HCT116 (cell line): ENCODE measurements around the gene DENND1A. TPM values are rescaled to one million over a fixed set of nuclear protein-coding genes. Genes with fewer than 3 reads are reported as not detected.

Experiments used
- ATAC-seq: fragments of 200-7000 bp; cut with Tn5 transposase; 2 replicates; pipeline ENCODE4 v1.9.1; 2020; ENCODE audit warnings: mild to moderate bottlenecking, moderate library complexity
- BruUV-seq: library from RNA; stranded (reverse); fragments of 400-500 nt; replicated peaks from 2 replicates; lab custom pipeline; 2021; lab: Mats Ljungman, UMichigan
- CTCF ChIA-PET: fragments of 300-600 bp; sonication (Branson Sonifier 250); formaldehyde crosslinking; loops from one replicate; lab custom pipeline; 2021; ENCODE audit warnings: antibody characterized with exemption; lab: Charles Lee
- POLR2A ChIA-PET: fragments of 300-600, 350-600 bp; sonication (Branson Sonifier 250); formaldehyde crosslinking; loops from one replicate; lab custom pipeline; 2021; ENCODE audit warnings: antibody characterized with exemption; lab: Charles Lee
- RAD21 ChIA-PET, 2 experiments: fragments of 300-600 bp; sonication (Branson Sonifier 250); formaldehyde crosslinking; loops; one replicate each; lab custom pipeline; 2023; ENCODE audit warnings: low total read pairs in 2 of 2; ENCODE audit not compliant: uncharacterized antibody in 2 of 2, unreplicated experiment in 2 of 2, low non-redundant PET in 1 of 2; lab: Charles Lee
- DNase-seq: peaks from one replicate; pipeline ENCODE4 v3.0.0-alpha.2; 2010; ENCODE audit warnings: low read depth, low spot score
- H2AFZ ChIP-seq: fragments of 200-600 bp; shearing (Covaris generic), sonication (generic); 2 replicates; pipeline ENCODE4 v1.6.1; 2017; ENCODE audit warnings: low read depth, mixed run types, mixed read lengths, antibody characterized with exemption, low read length; ENCODE audit not compliant: poor library complexity, severe bottlenecking
- H3K27ac ChIP-seq: 2 replicates; pipeline ENCODE4 v1.5.1; 2012; ENCODE audit warnings: low read depth, low read length
- H3K27me3 ChIP-seq: fragments of 200-600 bp; sonication (generic); 2 replicates; pipeline ENCODE4 v1.6.1; 2016; ENCODE audit warnings: mixed run types, low read length, mixed read lengths; ENCODE audit not compliant: insufficient read depth
- H3K36me3 ChIP-seq, 2 experiments: fragments of 200-500 bp in 1 of 2; fragments of 200-600 bp in 1 of 2; sonication (Bioruptor generic) in 1 of 2; sonication (generic) in 1 of 2; 2 replicates each; pipeline versions ENCODE4 v1.5.1 to v1.6.1; 2014 to 2016; ENCODE audit warnings: low read length in 2 of 2, inconsistent platforms in 1 of 2, mixed read lengths in 1 of 2, mixed run types in 1 of 2; ENCODE audit not compliant: insufficient read depth in 2 of 2, control insufficient read depth in 1 of 2
- H3K4me1 ChIP-seq, 2 experiments: fragments of 200-600 bp in 1 of 2; sonication (generic) in 1 of 2; 2 replicates each; pipeline versions ENCODE4 v1.5.1 to v1.6.1; 2012 to 2017; ENCODE audit warnings: low read length in 2 of 2, inconsistent platforms in 1 of 2, mild to moderate bottlenecking in 1 of 2, mixed read lengths in 1 of 2, mixed run types in 1 of 2, moderate library complexity in 1 of 2; ENCODE audit not compliant: insufficient read depth in 2 of 2, control insufficient read depth in 1 of 2
- H3K4me2 ChIP-seq: fragments of 200-600 bp; sonication (generic); 2 replicates; pipeline ENCODE4 v1.6.1; 2017; ENCODE audit warnings: mixed run types, low read length, mixed read lengths
- H3K4me3 ChIP-seq, 2 experiments: fragments of 200-600 bp in 1 of 2; sonication (generic) in 1 of 2; replicated peaks in 1 of 2; 2 replicates each; pipeline ENCODE4 v1.5.1; 2011 to 2016; ENCODE audit warnings: low read length in 2 of 2, control low read depth in 1 of 2, low read depth in 1 of 2, mild to moderate bottlenecking in 1 of 2, mixed read lengths in 1 of 2, mixed run types in 1 of 2
- H3K79me2 ChIP-seq: fragments of 200-600 bp; sonication (generic); 2 replicates; pipeline ENCODE4 v1.6.1; 2017; ENCODE audit warnings: mild to moderate bottlenecking, mixed run types, low read length, moderate library complexity, mixed read lengths; ENCODE audit not compliant: insufficient read depth
- H3K9ac ChIP-seq: fragments of 200-600 bp; sonication (generic); 2 replicates; pipeline ENCODE4 v1.6.1; 2016; ENCODE audit warnings: low read length, mixed read lengths
- H3K9me2 ChIP-seq: fragments of 200-600 bp; sonication (generic), shearing (Covaris generic); 2 replicates; pipeline ENCODE4 v1.6.1; 2017; ENCODE audit warnings: mixed run types, mild to moderate bottlenecking, moderate library complexity; ENCODE audit not compliant: insufficient read depth
- H3K9me3 ChIP-seq, 2 experiments: fragments of 200-500 bp in 1 of 2; fragments of 200-600 bp in 1 of 2; sonication (Bioruptor generic) in 1 of 2; sonication (generic) in 1 of 2; 2 replicates each; pipeline ENCODE4 v1.6.1; 2014 to 2017; ENCODE audit warnings: low read length in 2 of 2, mixed read lengths in 2 of 2, inconsistent platforms in 1 of 2, low read depth in 1 of 2, mild to moderate bottlenecking in 1 of 2, mixed run types in 1 of 2, moderate library complexity in 1 of 2; ENCODE audit not compliant: control insufficient read depth in 1 of 2, insufficient read depth in 1 of 2
- H4K20me1 ChIP-seq: fragments of 200-600 bp; sonication (generic), shearing (Covaris generic); 2 replicates; pipeline ENCODE4 v1.6.1; 2017; ENCODE audit warnings: mixed run types, mild to moderate bottlenecking, moderate library complexity; ENCODE audit not compliant: insufficient read depth
- CBX3 ChIP-seq: IDR thresholded peaks from 2 replicates; pipeline ENCODE4 v1.6.1; 2012; ENCODE audit warnings: low read depth
- CEBPB ChIP-seq: IDR thresholded peaks from 2 replicates; pipeline ENCODE4 v1.6.1; 2012; ENCODE audit warnings: low read depth
- ELF1 ChIP-seq: IDR thresholded peaks from 2 replicates; pipeline ENCODE4 v1.6.1; 2012; ENCODE audit warnings: low read depth, borderline replicate concordance
- EZH2 ChIP-seq: fragments of 200-600 bp; sonication (generic); IDR thresholded peaks from 2 replicates; pipeline ENCODE4 v1.6.1; 2017; ENCODE audit warnings: antibody characterized with exemption, mixed run types
- EZH2phosphoT487 ChIP-seq: fragments of 200-600 bp; IDR thresholded peaks from 2 replicates; pipeline ENCODE4 v1.6.1; 2018; ENCODE audit warnings: antibody characterized with exemption, borderline replicate concordance
- JUND ChIP-seq: IDR thresholded peaks from 2 replicates; pipeline ENCODE4 v1.6.1; 2012
- POLR2AphosphoS5 ChIP-seq: IDR thresholded peaks from 2 replicates; pipeline ENCODE4 v1.6.1; 2011; ENCODE audit warnings: mild to moderate bottlenecking, low read depth, low read length, moderate library complexity
- RAD21 ChIP-seq: IDR thresholded peaks from 2 replicates; pipeline ENCODE4 v1.6.1; 2012; ENCODE audit warnings: low read depth, mild to moderate bottlenecking
- SIN3A ChIP-seq: IDR thresholded peaks from 2 replicates; pipeline ENCODE4 v1.6.1; 2012; ENCODE audit warnings: low read depth
- SP1 ChIP-seq: IDR thresholded peaks from 2 replicates; pipeline ENCODE4 v1.6.1; 2012; ENCODE audit warnings: low read depth
- SRF ChIP-seq: IDR thresholded peaks from 2 replicates; pipeline ENCODE4 v1.6.1; 2012; ENCODE audit warnings: low read depth
- TCF7L2 ChIP-seq: IDR thresholded peaks from 2 replicates; pipeline ENCODE4 v1.7.0; 2011; ENCODE audit warnings: borderline replicate concordance, inconsistent platforms; ENCODE audit not compliant: insufficient read depth, insufficient read length; ENCODE audit errors: extremely low read depth
- YY1 ChIP-seq: IDR thresholded peaks from 2 replicates; pipeline ENCODE4 v1.6.1; 2011; ENCODE audit warnings: low read length, low read depth, moderate library complexity, mild to moderate bottlenecking; ENCODE audit not compliant: insufficient replicate concordance; ENCODE audit errors: extremely low read depth
- ZFX ChIP-seq: fragments of 450-650 bp; IDR thresholded peaks from 2 replicates; pipeline ENCODE4 v1.6.1; 2017
- ZNF274 ChIP-seq: fragments of 200-500 bp; sonication (Bioruptor generic); IDR thresholded peaks from 2 replicates; pipeline ENCODE4 v1.6.1; 2014; ENCODE audit warnings: mild to moderate bottlenecking, low read depth, low read length, inconsistent platforms
- intact Hi-C: fragments of 100-400 bp; cut with micrococcal nuclease; formaldehyde crosslinking; loops from 2 replicates; pipeline ENCODE4 v1.10.0; 2022
- total RNA-seq: library from RNA; stranded (reverse); gene quantifications from one replicate; pipeline ENCODE4 v1.2.1, GENCODE V29; 2021; ENCODE audit not compliant: unreplicated experiment
- TF ChIP-seq, protein P1 (sequence below): IDR thresholded peaks from 2 replicates; pipeline ENCODE4 v1.6.1; 2012; ENCODE audit warnings: low read depth
- TF ChIP-seq, protein P2 (sequence below), 3 experiments: fragments of 200-600 bp in 1 of 3; sonication (generic) in 1 of 3; IDR thresholded peaks in 2 of 3; conservative IDR thresholded peaks in 1 of 3; 2 replicates each; pipeline ENCODE4 v1.5.1; 2012 to 2017; ENCODE audit warnings: low read depth in 2 of 3, low read length in 2 of 3, antibody characterized with exemption in 1 of 3, borderline replicate concordance in 1 of 3, control low read depth in 1 of 3, mild to moderate bottlenecking in 1 of 3, mixed read lengths in 1 of 3, mixed run types in 1 of 3, moderate library complexity in 1 of 3; ENCODE audit not compliant: insufficient read depth in 1 of 3
- TF ChIP-seq, protein P3 (sequence below): IDR thresholded peaks from 2 replicates; pipeline ENCODE4 v1.6.1; 2012

The DENND1A gene
- total RNA-seq, 1 experiment from 2014 or later, result 33.0 TPM

DNA sequence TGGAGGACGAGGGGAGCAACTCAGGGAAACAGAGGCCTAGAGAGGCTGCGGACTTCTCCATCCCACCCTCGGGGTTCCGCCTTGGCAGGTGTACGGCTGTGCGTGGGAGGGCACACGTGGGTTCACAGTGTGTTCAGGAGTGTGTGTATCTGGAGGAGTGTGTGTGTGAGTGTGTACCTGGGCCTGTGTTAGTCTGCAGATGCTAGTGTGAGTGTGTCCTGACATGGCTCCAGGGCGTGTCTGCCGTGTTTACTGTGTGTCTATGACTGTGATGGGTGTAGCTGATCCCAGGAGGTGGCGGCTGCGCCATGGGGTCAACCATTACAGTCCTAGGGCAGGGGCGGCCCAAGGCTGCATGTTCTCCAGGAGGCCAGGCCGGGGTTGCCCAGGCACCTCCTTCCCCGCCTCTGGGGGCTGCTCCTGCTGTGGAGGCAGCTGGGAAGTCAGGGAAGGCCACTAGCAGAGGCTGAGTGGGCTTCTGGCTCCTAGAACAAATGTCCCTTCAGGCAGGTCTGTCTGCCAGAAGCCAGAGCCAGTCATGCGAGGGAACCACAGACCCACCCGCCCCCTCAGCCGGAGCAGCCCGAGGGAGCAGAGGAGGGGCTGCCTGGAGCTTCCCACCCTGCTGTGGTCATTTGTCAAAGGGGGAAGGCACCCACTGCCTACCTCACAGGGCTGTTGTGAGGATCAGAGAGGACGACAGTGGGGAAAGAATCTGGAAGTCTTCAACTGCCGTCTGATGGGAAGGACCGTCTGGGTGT is 552.5 kb downstream of the DENND1A start (continued):
- no peak for TF ChIP-seq ZNF274
- TF ChIP-seq EZH2phosphoT487, result no peak
- TF ChIP-seq TCF7L2, result no peak

DNA sequence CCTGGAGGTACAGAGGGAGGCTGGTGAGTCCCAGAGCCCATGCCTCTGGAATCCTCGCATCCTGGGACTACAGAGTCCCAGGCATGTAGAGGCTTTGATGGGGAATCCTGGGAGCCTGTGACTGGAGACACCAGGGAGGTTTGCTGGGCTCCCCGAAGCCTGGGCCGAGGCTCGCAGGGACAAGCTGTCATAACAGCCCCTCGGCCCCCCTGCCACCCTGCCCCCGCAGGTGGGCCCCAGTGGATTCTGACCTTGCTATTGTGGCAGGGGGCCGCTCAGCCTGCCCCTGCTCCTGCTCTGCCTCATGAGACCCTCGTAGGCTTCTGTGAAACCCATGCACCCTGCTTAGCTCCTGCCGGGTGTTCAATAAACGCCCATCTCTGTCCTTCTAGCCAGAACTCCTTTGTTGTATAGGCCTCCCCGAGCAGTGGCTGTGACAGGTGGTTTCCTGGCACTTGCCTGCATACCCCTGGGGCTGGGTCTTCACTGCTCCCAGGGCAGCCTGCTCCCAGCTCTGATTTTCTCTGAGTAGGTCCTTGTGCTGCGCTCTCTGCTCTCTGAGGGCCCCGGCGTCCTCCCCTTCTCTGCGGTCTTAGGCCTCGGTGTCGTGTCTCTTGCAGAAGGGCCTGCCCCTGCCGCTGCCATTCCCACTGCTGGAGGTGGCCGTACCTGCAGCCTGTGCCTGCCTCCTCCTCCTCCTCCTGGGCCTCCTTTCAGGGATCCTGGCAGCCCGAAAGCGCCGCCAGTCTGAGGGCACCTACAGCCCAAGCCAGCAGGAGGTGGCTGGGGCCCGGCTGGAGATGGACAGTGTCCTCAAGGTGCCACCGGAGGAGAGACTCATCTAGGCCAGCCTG is 553.5 kb downstream of the DENND1A start:
- H3K4me2 ChIP-seq, result peak overlapping the region; percentile 41
- no peaks in the 10 kb centered on the region for H3K79me2 ChIP-seq
- H3K4me1 ChIP-seq, result peaks cover 15 to 16% of the 10 kb centered on the region in 2 experiments
- H3K9me2 ChIP-seq, result no peaks in the 10 kb centered on the region
- no peak overlapping the region for H3K4me3 ChIP-seq
- no peak overlapping the region for H2AFZ ChIP-seq
- no peak for DNase-seq
- POLR2A ChIA-PET, result no interaction called here
- RAD21 ChIA-PET, result no interaction called here
- no TSS peak for BruUV-seq
- no peaks in the 10 kb centered on the region for H3K27me3 ChIP-seq
- no peaks in the 10 kb centered on the region for H3K9me3 ChIP-seq
- ATAC-seq, result peak; percentile 41
- H4K20me1 ChIP-seq, result no peaks in the 10 kb centered on the region
- no peak overlapping the region; the same call in 1 of the 2 replicates for H3K27ac ChIP-seq
- CTCF ChIA-PET, result no interaction called here
- intact Hi-C loops, result no loop called here
- no peaks in the 10 kb centered on the region for H3K36me3 ChIP-seq
- no peak overlapping the region for H3K9ac ChIP-seq
- TF ChIP-seq RAD21 (no peak), YY1 (no peak), TCF7L2 (no peak), CEBPB (no peak), SIN3A (no peak), ZNF274 (no peak), POLR2AphosphoS5 (no peak), JUND (no peak), ELF1 (no peak), EZH2 (no peak), SP1 (no peak), ZFX (no peak), CBX3 (no peak), SRF (no peak)
- TF ChIP-seq, protein P1, sequence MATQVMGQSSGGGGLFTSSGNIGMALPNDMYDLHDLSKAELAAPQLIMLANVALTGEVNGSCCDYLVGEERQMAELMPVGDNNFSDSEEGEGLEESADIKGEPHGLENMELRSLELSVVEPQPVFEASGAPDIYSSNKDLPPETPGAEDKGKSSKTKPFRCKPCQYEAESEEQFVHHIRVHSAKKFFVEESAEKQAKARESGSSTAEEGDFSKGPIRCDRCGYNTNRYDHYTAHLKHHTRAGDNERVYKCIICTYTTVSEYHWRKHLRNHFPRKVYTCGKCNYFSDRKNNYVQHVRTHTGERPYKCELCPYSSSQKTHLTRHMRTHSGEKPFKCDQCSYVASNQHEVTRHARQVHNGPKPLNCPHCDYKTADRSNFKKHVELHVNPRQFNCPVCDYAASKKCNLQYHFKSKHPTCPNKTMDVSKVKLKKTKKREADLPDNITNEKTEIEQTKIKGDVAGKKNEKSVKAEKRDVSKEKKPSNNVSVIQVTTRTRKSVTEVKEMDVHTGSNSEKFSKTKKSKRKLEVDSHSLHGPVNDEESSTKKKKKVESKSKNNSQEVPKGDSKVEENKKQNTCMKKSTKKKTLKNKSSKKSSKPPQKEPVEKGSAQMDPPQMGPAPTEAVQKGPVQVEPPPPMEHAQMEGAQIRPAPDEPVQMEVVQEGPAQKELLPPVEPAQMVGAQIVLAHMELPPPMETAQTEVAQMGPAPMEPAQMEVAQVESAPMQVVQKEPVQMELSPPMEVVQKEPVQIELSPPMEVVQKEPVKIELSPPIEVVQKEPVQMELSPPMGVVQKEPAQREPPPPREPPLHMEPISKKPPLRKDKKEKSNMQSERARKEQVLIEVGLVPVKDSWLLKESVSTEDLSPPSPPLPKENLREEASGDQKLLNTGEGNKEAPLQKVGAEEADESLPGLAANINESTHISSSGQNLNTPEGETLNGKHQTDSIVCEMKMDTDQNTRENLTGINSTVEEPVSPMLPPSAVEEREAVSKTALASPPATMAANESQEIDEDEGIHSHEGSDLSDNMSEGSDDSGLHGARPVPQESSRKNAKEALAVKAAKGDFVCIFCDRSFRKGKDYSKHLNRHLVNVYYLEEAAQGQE, result no peak
- TF ChIP-seq, protein P2, sequence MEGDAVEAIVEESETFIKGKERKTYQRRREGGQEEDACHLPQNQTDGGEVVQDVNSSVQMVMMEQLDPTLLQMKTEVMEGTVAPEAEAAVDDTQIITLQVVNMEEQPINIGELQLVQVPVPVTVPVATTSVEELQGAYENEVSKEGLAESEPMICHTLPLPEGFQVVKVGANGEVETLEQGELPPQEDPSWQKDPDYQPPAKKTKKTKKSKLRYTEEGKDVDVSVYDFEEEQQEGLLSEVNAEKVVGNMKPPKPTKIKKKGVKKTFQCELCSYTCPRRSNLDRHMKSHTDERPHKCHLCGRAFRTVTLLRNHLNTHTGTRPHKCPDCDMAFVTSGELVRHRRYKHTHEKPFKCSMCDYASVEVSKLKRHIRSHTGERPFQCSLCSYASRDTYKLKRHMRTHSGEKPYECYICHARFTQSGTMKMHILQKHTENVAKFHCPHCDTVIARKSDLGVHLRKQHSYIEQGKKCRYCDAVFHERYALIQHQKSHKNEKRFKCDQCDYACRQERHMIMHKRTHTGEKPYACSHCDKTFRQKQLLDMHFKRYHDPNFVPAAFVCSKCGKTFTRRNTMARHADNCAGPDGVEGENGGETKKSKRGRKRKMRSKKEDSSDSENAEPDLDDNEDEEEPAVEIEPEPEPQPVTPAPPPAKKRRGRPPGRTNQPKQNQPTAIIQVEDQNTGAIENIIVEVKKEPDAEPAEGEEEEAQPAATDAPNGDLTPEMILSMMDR (IDR thresholded peaks at IDR 0.05 in 2 of 3, conservative IDR thresholded peaks at IDR 0.05 in 1 of 3; ENCODE audit: borderline replicate concordance in 1 of 3, insufficient read depth in 1 of 3, low read depth in 2 of 3, low read length in 2 of 3), result no peak
- TF ChIP-seq, protein P3, sequence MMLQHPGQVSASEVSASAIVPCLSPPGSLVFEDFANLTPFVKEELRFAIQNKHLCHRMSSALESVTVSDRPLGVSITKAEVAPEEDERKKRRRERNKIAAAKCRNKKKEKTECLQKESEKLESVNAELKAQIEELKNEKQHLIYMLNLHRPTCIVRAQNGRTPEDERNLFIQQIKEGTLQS, result no peak
